ENCODE data around the gene TRMT61B. TPM values are rescaled to one million over a fixed set of nuclear protein-coding genes. Genes with fewer than 3 reads are reported as not detected.

The TRMT61B gene
- total and polyA plus RNA-seq, 2 of the 13 experiments (the other 11 are each of a cell fraction or from before 2014, with no cell fraction given), result 19.7 to 23.5 TPM

DNA sequence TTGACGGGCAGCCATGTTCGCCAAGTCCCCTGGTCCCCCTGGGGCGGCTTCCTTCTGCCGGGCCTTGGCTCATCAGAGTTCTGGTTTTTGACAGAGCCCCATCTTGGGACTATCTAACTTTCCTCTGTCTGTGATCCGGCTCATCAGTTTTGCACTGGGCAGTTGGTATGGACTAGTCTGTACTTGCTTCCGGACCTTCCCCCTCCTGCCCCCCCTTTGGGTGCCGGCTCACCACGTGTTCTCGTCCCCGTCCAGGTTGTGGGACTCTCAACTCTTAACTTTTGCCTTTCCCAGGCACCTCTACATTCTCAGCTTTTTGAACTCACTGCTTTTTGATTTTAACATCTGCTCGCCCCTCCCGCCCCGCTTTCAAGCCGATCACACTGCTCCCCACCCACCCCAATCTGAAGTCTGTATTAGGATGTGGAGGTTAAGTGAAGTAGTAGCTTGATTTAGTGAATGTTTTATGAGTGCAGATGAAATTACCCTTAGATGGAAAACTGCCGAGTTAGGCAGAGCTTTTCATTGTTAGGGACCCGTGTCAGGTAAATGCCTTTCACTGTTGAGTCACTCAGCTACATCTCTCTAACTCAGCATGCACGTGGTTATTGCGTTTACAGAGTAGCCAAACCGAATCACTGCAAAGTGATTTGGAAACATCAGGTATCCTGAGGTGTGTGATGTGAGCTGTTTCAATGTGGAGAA is 25.2 kb upstream of the TRMT61B start:
- POLR2A ChIA-PET, result interaction anchor here (1.2 to 3.8 kb wide), 6 partner anchors 9 to 144 kb away, joined by 3 to 52 read pairs (median 9); partner anchors contain the start of genes PPP1CB and TRMT61B
- BruUV-seq (replicated peaks), result no TSS peak
- CTCF ChIA-PET (ENCODE audit: low intra/inter-chr PET ratio, low total read pairs), result no interaction called here
- DNase-seq (ENCODE audit: low spot score) (peak; percentile 54), ATAC-seq (no peak; the same call in 1 of the 3 replicates), FAIRE-seq (no peak)
- intact Hi-C loops (cut with micrococcal nuclease; ENCODE audit: unreplicated experiment), result no loop called here
- peaks cover 43% of the 10 kb centered on the region for H3K4me1 ChIP-seq (ENCODE audit: insufficient read depth, low read length)
- no peaks in the 10 kb centered on the region; a peak in 1 of 5 replicates for H3K27me3 ChIP-seq (ENCODE audit: control insufficient read depth in 1 of 2, insufficient read depth in 2 of 2, low read length in 2 of 2)
- no peak overlapping the region for H2AFZ ChIP-seq (ENCODE audit: low read length)
- H3K9me3 ChIP-seq (ENCODE audit: low read length), result no peaks in the 10 kb centered on the region
- WGBS (ENCODE audit: low lambda C conversion rate), result under 1% methylated on average over 15 of the region's 19 CpGs
- H3K4me3 ChIP-seq (replicated peaks in 1 of 3; ENCODE audit: insufficient read depth in 1 of 3, low read depth in 2 of 3, low read length in 3 of 3), result peak overlapping the region; percentile 82 to 100 (median 91)
- peak overlapping the region; percentile 90 for H3K27ac ChIP-seq (ENCODE audit: extremely low read length, insufficient read depth, low read length)
- peak overlapping the region; percentile 100 for H3K9ac ChIP-seq (ENCODE audit: insufficient read depth, low read depth, low read length)
- H3K4me2 ChIP-seq (ENCODE audit: low read depth, low read length), result peak overlapping the region; percentile 85
- in situ Hi-C loops (cut with HindIII; ENCODE audit: extremely low pct_ligation_motif_present, low pct_unique_long_range_greater_than_20kb), result no loop called here
- peaks cover 54% of the 10 kb centered on the region for H4K20me1 ChIP-seq (ENCODE audit: insufficient read depth, low read length)
- peaks cover 60% of the 10 kb centered on the region for H3K79me2 ChIP-seq (ENCODE audit: insufficient read depth, low read length)
- H3K36me3 ChIP-seq (replicated peaks in 1 of 2; ENCODE audit: control insufficient read depth in 1 of 2, insufficient read depth in 2 of 2, low read length in 2 of 2), result no peaks in the 10 kb centered on the region; a peak in 2 of 5 replicates
- TF ChIP-seq ADNP (CRISPR knock-in tag; IDR thresholded peaks at IDR 0.05) (no peak), ZNF564 (CRISPR knock-in tag; IDR thresholded peaks at IDR 0.05) (no peak), RAD51 (IDR thresholded peaks at IDR 0.05; ENCODE audit: borderline replicate concordance) (no peak), GTF2F1 (IDR thresholded peaks at IDR 0.05; ENCODE audit: low read length) (no peak), FOXA3 (CRISPR knock-in tag; IDR thresholded peaks at IDR 0.05) (no peak; the same call in 1 of the 2 replicates), SCMH1 (CRISPR knock-in tag; IDR thresholded peaks at IDR 0.05; ENCODE audit: borderline replicate concordance) (no peak), ZNF430 (CRISPR knock-in tag; IDR thresholded peaks at IDR 0.05) (no peak), MBNL3 (CRISPR knock-in tag; conservative IDR thresholded peaks at IDR 0.05) (no peak), REL (CRISPR knock-in tag; conservative IDR thresholded peaks at IDR 0.05) (0 out of 2 replicates have a peak, but pooled peaks have one; percentile 40), NR1H2 (CRISPR knock-in tag; IDR thresholded peaks at IDR 0.05; ENCODE audit: borderline replicate concordance, low read depth) (no peak), ZBTB20 (CRISPR knock-in tag; IDR thresholded peaks at IDR 0.05; ENCODE audit: borderline replicate concordance, low read depth) (no peak), KLF16 (CRISPR knock-in tag; IDR thresholded peaks at IDR 0.05) (no peak), ZFX (CRISPR knock-in tag; IDR thresholded peaks at IDR 0.05; ENCODE audit: low read depth) (no peak), BHLHE40 (IDR thresholded peaks at IDR 0.05; ENCODE audit: low read length) (no peak), SRSF4 (IDR thresholded peaks at IDR 0.05; ENCODE audit: low read depth, low read length, poor library complexity, severe bottlenecking) (no peak)
- TF ChIP-seq, protein P1, sequence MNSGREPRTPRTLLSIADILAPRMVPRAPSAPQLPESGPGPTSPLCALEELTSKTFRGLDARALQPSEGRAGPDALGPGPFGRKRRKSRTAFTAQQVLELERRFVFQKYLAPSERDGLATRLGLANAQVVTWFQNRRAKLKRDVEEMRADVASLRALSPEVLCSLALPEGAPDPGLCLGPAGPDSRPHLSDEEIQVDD (CRISPR knock-in tag; IDR thresholded peaks at IDR 0.05; ENCODE audit: borderline replicate concordance), result no peak
- TF ChIP-seq, protein P2, sequence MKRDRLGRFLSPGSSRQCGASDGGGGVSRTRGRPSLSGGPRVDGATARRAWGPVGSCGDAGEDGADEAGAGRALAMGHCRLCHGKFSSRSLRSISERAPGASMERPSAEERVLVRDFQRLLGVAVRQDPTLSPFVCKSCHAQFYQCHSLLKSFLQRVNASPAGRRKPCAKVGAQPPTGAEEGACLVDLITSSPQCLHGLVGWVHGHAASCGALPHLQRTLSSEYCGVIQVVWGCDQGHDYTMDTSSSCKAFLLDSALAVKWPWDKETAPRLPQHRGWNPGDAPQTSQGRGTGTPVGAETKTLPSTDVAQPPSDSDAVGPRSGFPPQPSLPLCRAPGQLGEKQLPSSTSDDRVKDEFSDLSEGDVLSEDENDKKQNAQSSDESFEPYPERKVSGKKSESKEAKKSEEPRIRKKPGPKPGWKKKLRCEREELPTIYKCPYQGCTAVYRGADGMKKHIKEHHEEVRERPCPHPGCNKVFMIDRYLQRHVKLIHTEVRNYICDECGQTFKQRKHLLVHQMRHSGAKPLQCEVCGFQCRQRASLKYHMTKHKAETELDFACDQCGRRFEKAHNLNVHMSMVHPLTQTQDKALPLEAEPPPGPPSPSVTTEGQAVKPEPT (CRISPR knock-in tag; IDR thresholded peaks at IDR 0.05; ENCODE audit: low read depth), result no peak
- TF ChIP-seq, protein P3, sequence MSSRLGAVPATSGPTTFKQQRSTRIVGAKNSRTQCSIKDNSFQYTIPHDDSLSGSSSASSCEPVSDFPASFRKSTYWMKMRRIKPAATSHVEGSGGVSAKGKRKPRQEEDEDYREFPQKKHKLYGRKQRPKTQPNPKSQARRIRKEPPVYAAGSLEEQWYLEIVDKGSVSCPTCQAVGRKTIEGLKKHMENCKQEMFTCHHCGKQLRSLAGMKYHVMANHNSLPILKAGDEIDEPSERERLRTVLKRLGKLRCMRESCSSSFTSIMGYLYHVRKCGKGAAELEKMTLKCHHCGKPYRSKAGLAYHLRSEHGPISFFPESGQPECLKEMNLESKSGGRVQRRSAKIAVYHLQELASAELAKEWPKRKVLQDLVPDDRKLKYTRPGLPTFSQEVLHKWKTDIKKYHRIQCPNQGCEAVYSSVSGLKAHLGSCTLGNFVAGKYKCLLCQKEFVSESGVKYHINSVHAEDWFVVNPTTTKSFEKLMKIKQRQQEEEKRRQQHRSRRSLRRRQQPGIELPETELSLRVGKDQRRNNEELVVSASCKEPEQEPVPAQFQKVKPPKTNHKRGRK (CRISPR knock-in tag; IDR thresholded peaks at IDR 0.05), result no peak
- TF ChIP-seq, protein P4, sequence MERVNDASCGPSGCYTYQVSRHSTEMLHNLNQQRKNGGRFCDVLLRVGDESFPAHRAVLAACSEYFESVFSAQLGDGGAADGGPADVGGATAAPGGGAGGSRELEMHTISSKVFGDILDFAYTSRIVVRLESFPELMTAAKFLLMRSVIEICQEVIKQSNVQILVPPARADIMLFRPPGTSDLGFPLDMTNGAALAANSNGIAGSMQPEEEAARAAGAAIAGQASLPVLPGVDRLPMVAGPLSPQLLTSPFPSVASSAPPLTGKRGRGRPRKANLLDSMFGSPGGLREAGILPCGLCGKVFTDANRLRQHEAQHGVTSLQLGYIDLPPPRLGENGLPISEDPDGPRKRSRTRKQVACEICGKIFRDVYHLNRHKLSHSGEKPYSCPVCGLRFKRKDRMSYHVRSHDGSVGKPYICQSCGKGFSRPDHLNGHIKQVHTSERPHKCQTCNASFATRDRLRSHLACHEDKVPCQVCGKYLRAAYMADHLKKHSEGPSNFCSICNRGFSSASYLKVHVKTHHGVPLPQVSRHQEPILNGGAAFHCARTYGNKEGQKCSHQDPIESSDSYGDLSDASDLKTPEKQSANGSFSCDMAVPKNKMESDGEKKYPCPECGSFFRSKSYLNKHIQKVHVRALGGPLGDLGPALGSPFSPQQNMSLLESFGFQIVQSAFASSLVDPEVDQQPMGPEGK (CRISPR knock-in tag; IDR thresholded peaks at IDR 0.05), result peak; percentile 61
